Type B pancreatic cell (in vitro differentiated cells): Measurements from ENCODE around the gene SETBP1. TPM values are rescaled to one million over a fixed set of nuclear protein-coding genes. Genes with fewer than 3 reads are reported as not detected.

Source experiments
- DNase-seq: peaks from one replicate; pipeline ENCODE4 v3.0.0; 2021; ENCODE audit warnings: mixed read lengths; ENCODE audit not compliant: unreplicated experiment; ENCODE audit errors: extremely low spot score
- H3K27ac Mint-ChIP-seq: 2 replicates; pipeline ENCODE4 v1.8.0; 2021; ENCODE audit warnings: mild to moderate bottlenecking, mixed read lengths
- H3K27me3 Mint-ChIP-seq: 2 replicates; pipeline ENCODE4 v1.8.0; 2021; ENCODE audit warnings: mixed read lengths
- H3K36me3 Mint-ChIP-seq: 2 replicates; pipeline ENCODE4 v1.8.0; 2021; ENCODE audit warnings: mixed read lengths
- H3K4me1 Mint-ChIP-seq: one replicate; pipeline ENCODE4 v1.8.0; 2021; ENCODE audit warnings: mixed read lengths; ENCODE audit not compliant: unreplicated experiment
- H3K4me3 Mint-ChIP-seq: 2 replicates; pipeline ENCODE4 v1.8.0; 2021; ENCODE audit warnings: mild to moderate bottlenecking, mixed read lengths
- H3K9me3 Mint-ChIP-seq: 2 replicates; pipeline ENCODE4 v1.8.0; 2021; ENCODE audit warnings: mixed read lengths
- total RNA-seq: library from RNA; stranded (reverse); gene quantifications from 2 replicates; pipeline ENCODE4 v1.2.1, GENCODE V29; 2021; ENCODE audit warnings: low replicate concordance
- TF ChIP-seq, protein P1 (sequence below): fragments of 200-600 bp; sonication (generic); conservative IDR thresholded peaks from 2 replicates; pipeline ENCODE4 v1.5.0; 2021; ENCODE audit warnings: antibody characterized with exemption, mild to moderate bottlenecking

SETBP1 gene
- total RNA-seq, 1 donor from 2014 or later = 62.7 TPM

GRCh38 chr18:44712025-44712424 lies 31.3 kb downstream of the SETBP1 start:
- TF ChIP-seq, protein P1, sequence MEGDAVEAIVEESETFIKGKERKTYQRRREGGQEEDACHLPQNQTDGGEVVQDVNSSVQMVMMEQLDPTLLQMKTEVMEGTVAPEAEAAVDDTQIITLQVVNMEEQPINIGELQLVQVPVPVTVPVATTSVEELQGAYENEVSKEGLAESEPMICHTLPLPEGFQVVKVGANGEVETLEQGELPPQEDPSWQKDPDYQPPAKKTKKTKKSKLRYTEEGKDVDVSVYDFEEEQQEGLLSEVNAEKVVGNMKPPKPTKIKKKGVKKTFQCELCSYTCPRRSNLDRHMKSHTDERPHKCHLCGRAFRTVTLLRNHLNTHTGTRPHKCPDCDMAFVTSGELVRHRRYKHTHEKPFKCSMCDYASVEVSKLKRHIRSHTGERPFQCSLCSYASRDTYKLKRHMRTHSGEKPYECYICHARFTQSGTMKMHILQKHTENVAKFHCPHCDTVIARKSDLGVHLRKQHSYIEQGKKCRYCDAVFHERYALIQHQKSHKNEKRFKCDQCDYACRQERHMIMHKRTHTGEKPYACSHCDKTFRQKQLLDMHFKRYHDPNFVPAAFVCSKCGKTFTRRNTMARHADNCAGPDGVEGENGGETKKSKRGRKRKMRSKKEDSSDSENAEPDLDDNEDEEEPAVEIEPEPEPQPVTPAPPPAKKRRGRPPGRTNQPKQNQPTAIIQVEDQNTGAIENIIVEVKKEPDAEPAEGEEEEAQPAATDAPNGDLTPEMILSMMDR = no peak
- Mint-ChIP-seq H3K9me3 (no peaks in the 10 kb centered on the region), H3K36me3 (peaks cover 53% of the 10 kb centered on the region), H3K4me3 (no peak overlapping the region), H3K27me3 (no peaks in the 10 kb centered on the region), H3K4me1 (peaks cover 51% of the 10 kb centered on the region), H3K27ac (no peak overlapping the region)
- no peak for DNase-seq

DNA sequence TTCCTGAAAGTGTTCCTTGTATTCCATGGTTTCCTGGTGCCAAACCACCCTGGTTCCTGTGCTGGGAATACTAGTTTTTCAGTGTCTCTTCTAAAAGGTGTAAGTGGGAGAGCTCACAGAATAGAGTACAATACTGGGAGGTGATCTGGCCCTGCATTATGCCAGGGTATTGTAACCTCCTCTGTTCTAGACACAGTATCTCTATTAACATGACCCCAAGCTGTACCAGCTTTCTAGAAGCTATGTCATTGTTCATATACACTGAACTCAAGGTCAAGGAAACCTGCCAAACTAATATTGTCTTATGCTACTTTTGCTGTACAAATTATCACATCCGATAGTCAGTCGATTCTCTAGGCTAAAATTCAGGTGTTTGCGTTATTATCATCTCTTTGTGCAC lies 32.7 kb downstream of the SETBP1 start:
- H3K27ac Mint-ChIP-seq = no peak overlapping the region
- peaks cover 48% of the 10 kb centered on the region for H3K36me3 Mint-ChIP-seq
- DNase-seq = no peak
- peaks cover 43% of the 10 kb centered on the region for H3K4me1 Mint-ChIP-seq
- TF ChIP-seq, protein P1 = no peak
- no peak overlapping the region for H3K4me3 Mint-ChIP-seq
- H3K27me3 Mint-ChIP-seq = no peaks in the 10 kb centered on the region
- H3K9me3 Mint-ChIP-seq = no peaks in the 10 kb centered on the region

DNA sequence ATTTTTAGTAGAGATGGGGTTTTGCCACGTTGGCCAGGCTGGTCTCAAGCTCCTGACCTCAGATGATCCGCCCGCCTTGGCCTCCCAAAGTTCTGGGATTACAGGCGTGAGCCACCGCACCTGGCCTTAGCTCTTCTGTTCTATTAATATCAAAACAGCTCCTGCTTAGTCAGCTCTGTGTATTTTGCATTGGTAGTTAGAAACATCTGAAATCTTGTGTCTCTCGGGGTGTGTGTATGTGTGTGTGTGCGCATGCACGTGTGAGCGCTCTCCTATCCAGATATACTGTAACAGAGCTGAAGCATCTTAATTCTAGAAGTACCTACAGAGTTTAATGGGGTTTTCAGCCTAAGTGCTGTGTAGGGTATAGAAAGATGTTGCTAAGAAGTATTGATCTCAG lies 33.7 kb downstream of the SETBP1 start:
- TF ChIP-seq, protein P1 = no peak
- Mint-ChIP-seq H3K27me3 (no peaks in the 10 kb centered on the region), H3K9me3 (no peaks in the 10 kb centered on the region), H3K27ac (no peak overlapping the region), H3K36me3 (peaks cover 50% of the 10 kb centered on the region), H3K4me1 (peaks cover 37% of the 10 kb centered on the region), H3K4me3 (no peak overlapping the region)
- DNase-seq = no peak

GRCh38 chr18:44715245-44715644 lies 34.6 kb downstream of the SETBP1 start:
- no peak for DNase-seq
- no peak overlapping the region for H3K4me3 Mint-ChIP-seq
- peaks cover 29% of the 10 kb centered on the region for H3K4me1 Mint-ChIP-seq
- H3K27me3 Mint-ChIP-seq = no peaks in the 10 kb centered on the region
- H3K9me3 Mint-ChIP-seq = no peaks in the 10 kb centered on the region
- TF ChIP-seq, protein P1 = no peak
- no peak overlapping the region for H3K27ac Mint-ChIP-seq
- peaks cover 46% of the 10 kb centered on the region for H3K36me3 Mint-ChIP-seq

- peaks cover 47% of the 10 kb centered on the region for H3K36me3 Mint-ChIP-seq
- TF ChIP-seq, protein P1 = no peak
Measured at GRCh38 chr18:44715842-44716241, 35.2 kb downstream of the SETBP1 start.

DNA sequence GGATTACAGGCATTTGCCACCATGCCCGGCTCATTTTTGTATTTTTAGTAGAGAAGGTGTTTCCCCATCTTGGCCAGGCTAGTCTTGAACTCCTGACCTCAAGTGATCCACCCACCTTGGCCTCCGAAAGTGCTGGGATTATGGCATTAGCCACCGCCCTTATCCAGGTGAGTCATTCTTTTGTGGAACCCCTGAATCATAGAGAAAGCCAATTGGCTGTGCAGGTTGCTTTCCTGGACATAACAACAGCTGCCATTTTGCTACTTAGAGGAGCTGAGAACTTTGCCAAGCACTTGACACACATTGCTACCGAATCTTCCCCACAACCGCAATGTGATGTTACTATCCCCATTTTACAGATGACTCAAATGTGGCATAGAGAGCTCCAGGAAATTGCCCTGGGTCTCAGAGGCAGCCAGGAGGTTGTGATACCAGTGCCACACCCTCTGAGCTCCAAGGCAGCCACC lies 36.0 kb downstream of the SETBP1 start:
- Mint-ChIP-seq H3K27ac (no peak overlapping the region), H3K4me1 (peaks cover 32% of the 10 kb centered on the region), H3K27me3 (no peaks in the 10 kb centered on the region), H3K9me3 (no peaks in the 10 kb centered on the region), H3K36me3 (peaks cover 46% of the 10 kb centered on the region), H3K4me3 (no peak overlapping the region)
- DNase-seq = no peak
- TF ChIP-seq, protein P1 = no peak

More at GRCh38 chr18:44715842-44716241, 35.2 kb downstream of the SETBP1 start:
- DNase-seq = no peak
- peak overlapping the region; percentile 34 for H3K4me3 Mint-ChIP-seq
- H3K27me3 Mint-ChIP-seq = no peaks in the 10 kb centered on the region
- H3K9me3 Mint-ChIP-seq = no peaks in the 10 kb centered on the region
- H3K27ac Mint-ChIP-seq = peak overlapping the region; percentile 62
- peaks cover 29% of the 10 kb centered on the region for H3K4me1 Mint-ChIP-seq
